Panc1 (cell line): ENCODE measurements around the gene PPP1CA. TPM values are rescaled to one million over a fixed set of nuclear protein-coding genes. Genes with fewer than 3 reads are reported as not detected.

ENCODE experiments used
- ATAC-seq: fragments of 200-7000 bp; cut with Tn5 transposase; 2 replicates; pipeline ENCODE4 v1.9.1; 2020; ENCODE audit warnings: mild to moderate bottlenecking, moderate library complexity
- BruUV-seq: library from RNA; stranded (reverse); fragments of 400-500 nt; replicated peaks from 2 replicates; lab custom pipeline; 2021; lab: Mats Ljungman, UMichigan
- CTCF ChIA-PET: fragments of 300-600 bp; sonication (Branson Sonifier 250); formaldehyde crosslinking; loops from one replicate; lab custom pipeline; 2022; ENCODE audit warnings: antibody characterized with exemption; lab: Charles Lee
- POLR2A ChIA-PET: fragments of 300-600 bp; sonication (Branson Sonifier 250); formaldehyde crosslinking; loops from one replicate; lab custom pipeline; 2022; ENCODE audit warnings: antibody characterized with exemption; lab: Charles Lee
- DNase-seq: peaks from one replicate; pipeline ENCODE4 v3.0.0-alpha.2; 2010; ENCODE audit warnings: low read depth, low spot score
- H3K27ac ChIP-seq: 2 replicates; pipeline ENCODE4 v1.5.1; 2011; ENCODE audit warnings: mild to moderate bottlenecking, low read length, inconsistent platforms
- H3K27me3 ChIP-seq: fragments of 200-500 bp; sonication (Bioruptor generic); 2 replicates; pipeline ENCODE4 v1.6.0; 2014; ENCODE audit warnings: low read length, inconsistent platforms; ENCODE audit not compliant: control insufficient read depth, insufficient read depth
- H3K36me3 ChIP-seq: fragments of 200-500 bp; sonication (Bioruptor generic); 2 replicates; pipeline ENCODE4 v1.5.1; 2014; ENCODE audit warnings: inconsistent platforms, mild to moderate bottlenecking, low read length, moderate library complexity; ENCODE audit not compliant: control insufficient read depth, insufficient read depth
- H3K4me1 ChIP-seq: 2 replicates; pipeline ENCODE4 v1.5.1; 2011; ENCODE audit warnings: inconsistent platforms, mild to moderate bottlenecking, low read length, moderate library complexity; ENCODE audit not compliant: control insufficient read depth, insufficient read depth
- H3K4me3 ChIP-seq, 2 experiments: 2 replicates each; pipeline ENCODE4 v1.5.1; 2011 to 2012; ENCODE audit warnings: low read depth in 2 of 2, low read length in 2 of 2, mild to moderate bottlenecking in 2 of 2, inconsistent platforms in 1 of 2, moderate library complexity in 1 of 2
- H3K9me3 ChIP-seq: fragments of 200-500 bp; sonication (Bioruptor generic); 2 replicates; pipeline ENCODE4 v1.5.1; 2014; ENCODE audit warnings: low read depth, mild to moderate bottlenecking, inconsistent platforms, low read length, moderate library complexity; ENCODE audit not compliant: control insufficient read depth, insufficient read depth
- CTCF ChIP-seq: fragments of 450-650 bp; IDR thresholded peaks from 2 replicates; pipeline ENCODE4 v1.5.1; 2017; ENCODE audit warnings: mild to moderate bottlenecking
- POLR2AphosphoS5 ChIP-seq: IDR thresholded peaks from 2 replicates; pipeline ENCODE4 v1.6.1; 2012; ENCODE audit warnings: mild to moderate bottlenecking, low read depth, low read length, moderate library complexity
- SIN3A ChIP-seq: IDR thresholded peaks from 2 replicates; pipeline ENCODE4 v1.6.1; 2012; ENCODE audit warnings: low read depth, mild to moderate bottlenecking, low read length, moderate library complexity, borderline replicate concordance; ENCODE audit not compliant: insufficient read depth
- TCF7L2 ChIP-seq: IDR thresholded peaks from 2 replicates; pipeline ENCODE4 v1.6.1; 2011; ENCODE audit warnings: mild to moderate bottlenecking, low read depth, low read length, inconsistent platforms
- in situ Hi-C: cut with HindIII; loops from 2 replicates; pipeline ENCODE4 v1.10.0; 2016; ENCODE audit warnings: low sequenced_read_pairs, low pct_unique_long_range_greater_than_20kb
- intact Hi-C: fragments of 100-400 bp; cut with micrococcal nuclease; formaldehyde crosslinking; loops from one replicate; pipeline ENCODE4 v1.10.0; 2022; ENCODE audit not compliant: unreplicated experiment
- total RNA-seq: library from RNA; stranded (reverse); gene quantifications from one replicate; pipeline ENCODE4 v1.2.1, GENCODE V29; 2021; ENCODE audit not compliant: unreplicated experiment
- TF ChIP-seq, protein P1 (sequence below), 2 experiments: IDR thresholded peaks; 2 replicates each; pipeline ENCODE4 v1.6.1; 2011 to 2012; ENCODE audit warnings: low read depth in 2 of 2, control low read depth in 1 of 2, low read length in 1 of 2, mild to moderate bottlenecking in 1 of 2, moderate library complexity in 1 of 2; ENCODE audit not compliant: insufficient read depth in 1 of 2

Gene PPP1CA
- total RNA-seq, 1 experiment from 2014 or later = 361 TPM

GRCh38 chr11:67351275-67352005 is 50.2 kb downstream of the PPP1CA start:
- Histone ChIP-seq H3K4me1 (peaks cover 43% of the 10 kb centered on the region), H3K27ac (peak overlapping the region; percentile 76), H3K4me3 (no peak overlapping the region; a peak in 1 of 4 replicates), H3K36me3 (no peaks in the 10 kb centered on the region), H3K27me3 (no peaks in the 10 kb centered on the region), H3K9me3 (no peaks in the 10 kb centered on the region)
- DNase-seq = no peak
- intact Hi-C loops (no loop called here), in situ Hi-C loops (no loop called here)
- ChIA-PET POLR2A (interaction anchor here (0.5 to 0.9 kb wide), 5 partner anchors 30 to 687 kb away, joined by 3 to 8 read pairs (median 3); no protein-coding TSS in a partner anchor), CTCF (interaction anchor here (0.5 to 7.9 kb wide), 19 partner anchors 10 to 832 kb away, joined by 3 to 207 read pairs (median 4); partner anchors contain the start of genes CLCF1 and PPP1CA)
- ATAC-seq = peak; percentile 22
- no TSS peak for BruUV-seq
- TF ChIP-seq POLR2AphosphoS5 (peak; percentile 34; the same call in 1 of the 2 replicates), SIN3A (no peak), TCF7L2 (no peak), CTCF (peak; percentile 99)
- TF ChIP-seq, protein P1, sequence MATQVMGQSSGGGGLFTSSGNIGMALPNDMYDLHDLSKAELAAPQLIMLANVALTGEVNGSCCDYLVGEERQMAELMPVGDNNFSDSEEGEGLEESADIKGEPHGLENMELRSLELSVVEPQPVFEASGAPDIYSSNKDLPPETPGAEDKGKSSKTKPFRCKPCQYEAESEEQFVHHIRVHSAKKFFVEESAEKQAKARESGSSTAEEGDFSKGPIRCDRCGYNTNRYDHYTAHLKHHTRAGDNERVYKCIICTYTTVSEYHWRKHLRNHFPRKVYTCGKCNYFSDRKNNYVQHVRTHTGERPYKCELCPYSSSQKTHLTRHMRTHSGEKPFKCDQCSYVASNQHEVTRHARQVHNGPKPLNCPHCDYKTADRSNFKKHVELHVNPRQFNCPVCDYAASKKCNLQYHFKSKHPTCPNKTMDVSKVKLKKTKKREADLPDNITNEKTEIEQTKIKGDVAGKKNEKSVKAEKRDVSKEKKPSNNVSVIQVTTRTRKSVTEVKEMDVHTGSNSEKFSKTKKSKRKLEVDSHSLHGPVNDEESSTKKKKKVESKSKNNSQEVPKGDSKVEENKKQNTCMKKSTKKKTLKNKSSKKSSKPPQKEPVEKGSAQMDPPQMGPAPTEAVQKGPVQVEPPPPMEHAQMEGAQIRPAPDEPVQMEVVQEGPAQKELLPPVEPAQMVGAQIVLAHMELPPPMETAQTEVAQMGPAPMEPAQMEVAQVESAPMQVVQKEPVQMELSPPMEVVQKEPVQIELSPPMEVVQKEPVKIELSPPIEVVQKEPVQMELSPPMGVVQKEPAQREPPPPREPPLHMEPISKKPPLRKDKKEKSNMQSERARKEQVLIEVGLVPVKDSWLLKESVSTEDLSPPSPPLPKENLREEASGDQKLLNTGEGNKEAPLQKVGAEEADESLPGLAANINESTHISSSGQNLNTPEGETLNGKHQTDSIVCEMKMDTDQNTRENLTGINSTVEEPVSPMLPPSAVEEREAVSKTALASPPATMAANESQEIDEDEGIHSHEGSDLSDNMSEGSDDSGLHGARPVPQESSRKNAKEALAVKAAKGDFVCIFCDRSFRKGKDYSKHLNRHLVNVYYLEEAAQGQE (IDR thresholded peaks at IDR 0.05; ENCODE audit: insufficient read depth in 1 of 2, low read depth in 2 of 2, low read length in 1 of 2) = no peak

- in situ Hi-C loops = no loop called here
- Histone ChIP-seq H3K36me3 (no peaks in the 10 kb centered on the region), H3K27ac (no peak overlapping the region), H3K4me3 (no peak overlapping the region), H3K27me3 (no peaks in the 10 kb centered on the region), H3K4me1 (peaks cover 31% of the 10 kb centered on the region), H3K9me3 (no peaks in the 10 kb centered on the region)
- POLR2A ChIA-PET = no interaction called here
- intact Hi-C loops = loop anchor here (5.0 kb wide), 1 partner anchor 32 kb away; no protein-coding TSS in a partner anchor
- TF ChIP-seq CTCF = no peak
- TF ChIP-seq POLR2AphosphoS5 = no peak
- TF ChIP-seq SIN3A = no peak
- TF ChIP-seq, protein P1 (IDR thresholded peaks at IDR 0.05; ENCODE audit: insufficient read depth in 1 of 2, low read depth in 2 of 2, low read length in 1 of 2) = no peak
- TF ChIP-seq TCF7L2 = no peak
- DNase-seq (no peak), ATAC-seq (no peak)
- CTCF ChIA-PET = interaction anchor here (1.6 to 1.7 kb wide), 2 partner anchors 23 to 33 kb away, joined by 5 to 12 read pairs; no protein-coding TSS in a partner anchor
- BruUV-seq = TSS peak; percentile 45
Observed at GRCh38 chr11:67349928-67350465, 51.7 kb downstream of the PPP1CA start.
